ELR (cell line): ENCODE data around the gene ERBB4.
"Not testable (repeated sequence)": the region's sequence is repeated elsewhere in the genome, so short reads cannot be mapped to it uniquely, and the experiment has no call there.

Experiments used
- DNase-seq: peaks from one replicate; pipeline ENCODE4 v3.0.0-alpha.2; 2015; ENCODE audit warnings: low read depth

The ERBB4 gene

DNA sequence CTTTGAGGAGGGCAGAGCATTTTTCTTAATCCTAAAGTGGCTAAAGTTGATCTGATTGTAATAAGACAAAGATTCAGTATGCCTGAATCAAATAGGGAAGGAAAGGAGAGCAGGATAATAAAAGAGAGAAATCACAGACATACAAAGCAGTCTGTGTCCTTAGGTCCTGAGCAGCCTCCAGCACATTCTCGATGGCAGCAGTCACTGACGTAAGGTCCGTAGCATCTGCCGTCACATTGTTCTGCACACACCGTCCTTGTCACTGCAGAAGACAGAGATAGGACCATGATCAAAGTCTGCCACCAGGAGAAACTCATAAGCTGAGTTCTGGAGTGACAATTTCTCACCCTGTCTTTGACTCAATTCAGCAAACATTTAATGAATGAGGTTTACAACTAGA lies 813.7 kb downstream of the ERBB4 start:
- DNase-seq = no peak

DNA sequence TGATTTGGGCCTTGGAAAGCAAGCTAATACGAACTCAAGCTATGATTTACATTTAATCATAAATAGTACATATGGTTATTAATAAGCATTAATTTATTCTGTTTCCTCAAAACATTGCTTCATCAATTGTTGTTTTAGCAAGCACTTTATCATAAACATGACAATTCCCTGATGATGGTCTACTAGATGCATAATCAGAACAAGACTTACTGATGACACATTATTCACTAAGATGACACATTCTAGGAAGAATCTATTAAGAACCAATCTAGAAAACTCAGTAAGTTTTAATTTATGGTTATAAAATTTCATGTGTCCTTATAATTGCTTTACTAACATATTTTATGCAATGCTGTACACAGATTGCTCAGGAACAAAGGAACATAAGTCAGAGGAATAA lies 815.2 kb downstream of the ERBB4 start:
- DNase-seq = peak; percentile 15

GRCh38 chr2:211722928-211723327 lies 815.7 kb downstream of the ERBB4 start:
- no peak for DNase-seq

GRCh38 chr2:211721874-211722273 lies 816.7 kb downstream of the ERBB4 start:
- not testable (repeated sequence) for DNase-seq

DNA sequence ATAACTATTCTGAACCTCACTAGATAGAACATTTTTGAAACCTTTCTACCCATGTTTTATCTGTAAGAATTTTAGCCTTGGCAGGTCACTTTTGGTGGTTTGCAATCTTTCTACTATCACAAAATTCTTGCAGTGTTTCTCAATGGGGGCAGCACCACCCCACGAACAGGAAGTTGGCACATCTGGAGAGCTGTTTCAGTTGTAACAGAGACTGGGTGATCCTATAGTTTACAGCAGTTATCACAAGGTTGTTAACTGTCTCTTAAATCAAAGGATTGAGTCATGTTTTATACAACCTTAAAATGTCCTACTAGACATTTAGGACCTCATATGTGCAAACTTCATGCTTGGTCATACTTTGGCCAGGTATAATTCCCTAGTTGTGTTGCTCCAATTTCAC lies 829.2 kb downstream of the ERBB4 start:
- no peak for DNase-seq

GRCh38 chr2:211692689-211693088 lies 845.9 kb downstream of the ERBB4 start:
- no peak for DNase-seq

DNA sequence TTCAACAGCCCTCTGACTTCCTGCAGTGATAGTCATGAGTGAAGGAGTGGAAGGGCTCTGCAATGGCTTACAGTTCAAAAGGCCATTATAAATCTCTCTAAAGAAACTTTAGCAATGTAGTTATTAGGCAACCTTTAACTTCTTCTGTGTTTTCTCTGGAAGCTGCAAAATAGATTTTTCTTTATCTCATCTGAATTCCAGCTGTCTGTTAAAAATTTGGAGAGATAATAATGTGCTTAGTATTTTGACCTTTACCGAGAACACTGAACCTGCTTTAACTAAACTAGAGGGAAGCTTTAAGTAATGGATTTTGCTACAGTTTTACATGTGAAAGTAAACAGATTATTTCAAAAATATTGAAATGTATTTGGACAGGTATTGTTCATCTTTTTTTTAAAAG lies 847.9 kb downstream of the ERBB4 start:
- DNase-seq = no peak

GRCh38 chr2:211688196-211688595 lies 850.4 kb downstream of the ERBB4 start:
- no peak for DNase-seq

DNA sequence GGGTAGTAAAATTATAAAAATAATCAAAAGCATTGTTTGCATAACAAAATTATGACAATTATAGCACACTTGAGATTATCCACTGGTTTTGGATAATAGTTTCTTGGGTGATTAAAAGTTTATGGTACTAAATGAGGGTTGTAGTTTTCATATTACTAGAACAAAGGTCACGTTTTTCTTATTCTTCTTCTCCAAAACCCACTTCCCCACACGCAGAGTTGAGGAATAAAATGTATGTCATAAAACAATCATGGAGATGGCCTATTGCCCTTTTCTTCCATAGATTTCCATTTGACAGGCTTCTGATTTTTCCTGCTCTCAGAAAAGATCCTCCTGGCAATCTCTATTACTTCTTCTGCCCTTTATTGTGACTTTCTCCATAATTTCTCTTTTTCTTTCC lies 863.9 kb downstream of the ERBB4 start:
- no peak for DNase-seq

DNA sequence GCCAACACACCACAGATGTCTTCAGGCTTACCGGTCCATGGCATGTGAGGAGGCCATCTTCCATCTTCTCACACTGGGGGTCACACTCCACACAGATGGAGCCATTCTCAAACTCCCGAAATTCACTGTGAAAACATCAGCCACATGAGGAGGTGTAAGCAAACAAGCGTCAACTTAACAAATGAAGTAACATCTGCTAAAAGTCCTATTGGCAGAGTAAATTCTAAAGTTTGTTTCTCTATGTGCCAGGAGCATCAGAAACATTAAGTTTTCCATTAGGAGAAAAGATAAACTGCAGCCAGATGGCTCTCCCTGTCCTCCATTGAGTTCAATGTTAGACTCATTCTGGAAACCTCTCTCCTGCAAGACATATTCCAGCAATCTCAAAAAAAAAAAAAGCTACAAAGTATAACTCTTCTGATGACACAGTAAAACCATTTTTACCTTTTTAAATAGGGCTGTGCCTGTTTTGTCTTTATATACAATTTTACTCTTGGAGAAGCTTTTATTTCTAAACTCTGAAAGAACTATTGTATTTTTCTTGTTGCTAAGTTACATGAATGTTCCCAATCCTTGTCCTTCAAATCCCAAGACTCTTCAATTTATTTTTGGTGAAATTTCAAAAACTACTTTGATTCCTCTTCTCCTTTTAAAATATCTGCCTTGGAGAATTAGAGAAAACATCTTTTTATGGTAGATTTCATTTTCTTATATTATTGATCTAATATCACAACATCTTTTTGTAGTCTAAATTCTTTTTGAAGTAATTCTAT lies 865.3 kb downstream of the ERBB4 start:
- DNase-seq = no peak

DNA sequence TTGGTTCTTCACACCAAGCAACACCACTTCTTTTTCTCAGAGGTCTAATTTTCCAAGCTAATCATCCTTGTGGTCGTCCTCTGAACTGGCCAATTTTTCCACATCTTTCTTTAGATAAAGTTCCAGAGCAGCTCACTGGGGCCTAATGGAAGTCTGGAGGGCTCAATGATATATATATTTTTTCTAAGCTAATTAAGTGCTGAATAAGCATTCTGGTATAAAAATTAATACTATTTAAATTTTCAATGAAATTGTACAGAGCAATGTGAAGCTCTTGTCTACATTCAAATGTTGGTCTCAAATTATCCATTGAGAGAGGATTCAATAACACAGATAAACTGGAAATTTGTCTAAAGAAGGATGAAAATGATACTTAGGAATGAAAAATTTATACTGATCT lies 866.6 kb downstream of the ERBB4 start:
- no peak for DNase-seq

- DNase-seq = no peak
These were observed 873.3 kb downstream of the ERBB4 start for GRCh38 chr2:211665299-211665698.

DNA sequence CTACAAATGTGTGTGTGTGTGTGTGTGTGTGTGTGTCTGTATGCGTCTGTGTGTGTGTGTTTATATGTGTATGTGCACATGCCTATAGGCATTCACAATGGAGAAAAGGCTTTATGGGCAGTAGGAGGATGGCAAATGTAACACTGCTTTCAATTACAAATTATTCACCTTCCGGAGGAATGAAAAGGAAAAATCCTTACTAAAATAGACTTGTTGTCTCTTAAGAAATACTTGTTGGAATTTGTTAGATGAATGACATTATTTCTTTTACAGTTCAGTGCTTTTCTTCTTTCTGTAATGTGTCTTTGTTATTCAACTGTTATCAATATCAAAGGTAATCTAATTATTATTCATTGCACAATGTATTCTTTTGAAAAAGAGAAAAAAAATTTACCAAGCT lies 874.3 kb downstream of the ERBB4 start:
- no peak for DNase-seq

DNA sequence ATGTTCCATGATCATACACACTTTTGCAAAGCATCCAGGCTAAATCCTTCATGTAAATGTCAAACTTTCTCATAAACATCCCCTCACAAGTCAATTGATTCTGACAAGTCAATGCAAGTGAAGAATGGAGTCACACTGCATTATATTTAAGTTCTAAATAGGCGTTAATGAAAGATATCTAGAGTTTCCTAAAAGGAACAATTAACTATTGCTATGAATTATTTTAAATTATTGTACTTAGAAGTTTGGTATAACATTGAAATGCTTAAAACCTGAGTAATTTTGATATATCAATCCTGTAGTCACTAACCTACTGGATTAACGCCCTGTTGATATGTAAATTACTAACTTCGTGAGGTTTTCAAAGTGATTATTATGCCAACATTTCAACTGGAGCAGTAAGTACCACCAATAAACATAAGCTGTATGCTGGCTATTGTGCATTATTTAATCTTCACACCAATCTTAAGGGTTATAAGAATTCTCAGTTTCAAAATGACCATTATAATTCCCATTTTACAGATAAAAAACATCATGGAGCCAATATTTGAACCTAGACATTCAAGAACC lies 884.3 kb downstream of the ERBB4 start:
- no peak for DNase-seq

DNA sequence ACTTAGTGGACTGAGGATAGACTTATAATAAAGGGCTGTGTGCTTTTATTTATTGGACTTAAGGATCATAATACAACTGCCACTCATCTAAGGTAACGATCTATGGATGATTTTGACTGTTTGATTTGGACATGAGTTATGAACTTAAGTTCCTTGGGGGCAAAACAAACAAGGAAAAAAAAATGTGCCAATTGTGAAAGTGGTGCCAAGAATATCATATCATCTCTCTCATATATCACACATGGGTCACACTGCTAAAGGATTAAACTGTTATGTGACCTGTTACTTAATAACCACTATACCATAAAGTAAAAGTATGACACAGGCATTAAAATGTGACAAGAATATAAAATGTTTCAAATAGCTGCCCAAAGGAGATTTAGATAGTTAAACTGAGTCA lies 886.3 kb downstream of the ERBB4 start:
- no peak for DNase-seq

- DNase-seq = no peak
These were observed 889.3 kb downstream of the ERBB4 start for GRCh38 chr2:211649331-211649730.

- no peak for DNase-seq
These were observed 907.1 kb downstream of the ERBB4 start for GRCh38 chr2:211631503-211631902.

GRCh38 chr2:211623096-211623495 lies 915.5 kb downstream of the ERBB4 start:
- DNase-seq = no peak

DNA sequence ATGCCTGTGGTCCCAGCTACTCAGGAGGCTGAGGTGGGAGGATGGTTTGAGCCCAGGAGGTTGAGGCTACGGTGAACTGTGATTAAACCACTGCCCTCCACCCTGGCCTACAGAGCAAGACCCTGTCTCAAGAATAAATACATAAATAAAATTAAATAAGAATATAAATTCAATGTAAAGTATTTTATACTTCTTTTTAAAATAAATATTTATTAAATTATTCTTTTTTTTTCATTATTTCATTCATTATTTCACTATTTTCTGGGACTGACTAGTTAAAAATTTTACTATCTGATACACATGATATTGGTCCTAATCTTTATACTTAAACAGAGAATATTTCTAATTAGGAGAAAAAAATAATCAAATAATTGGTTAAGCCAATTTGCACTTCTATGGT lies 917.6 kb downstream of the ERBB4 start:
- no peak for DNase-seq

DNA sequence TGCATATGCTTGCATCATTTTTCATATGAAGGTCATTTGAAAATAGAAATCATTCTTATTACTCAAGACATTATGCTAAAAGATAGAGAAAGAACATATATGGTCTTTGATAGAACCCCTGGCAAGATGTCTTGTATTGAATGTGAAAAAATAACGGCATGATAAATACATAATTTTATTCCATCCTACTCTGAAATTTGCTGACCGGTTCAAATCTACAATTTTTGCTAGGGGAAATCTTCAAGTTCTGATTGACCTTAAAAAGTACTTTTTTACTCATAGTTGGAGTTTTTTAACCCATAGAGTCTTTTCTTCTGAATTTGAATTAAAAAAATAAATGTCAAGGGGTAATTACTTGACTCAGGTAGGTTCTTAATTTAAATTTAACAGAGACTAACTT lies 920.8 kb downstream of the ERBB4 start:
- DNase-seq = no peak

DNA sequence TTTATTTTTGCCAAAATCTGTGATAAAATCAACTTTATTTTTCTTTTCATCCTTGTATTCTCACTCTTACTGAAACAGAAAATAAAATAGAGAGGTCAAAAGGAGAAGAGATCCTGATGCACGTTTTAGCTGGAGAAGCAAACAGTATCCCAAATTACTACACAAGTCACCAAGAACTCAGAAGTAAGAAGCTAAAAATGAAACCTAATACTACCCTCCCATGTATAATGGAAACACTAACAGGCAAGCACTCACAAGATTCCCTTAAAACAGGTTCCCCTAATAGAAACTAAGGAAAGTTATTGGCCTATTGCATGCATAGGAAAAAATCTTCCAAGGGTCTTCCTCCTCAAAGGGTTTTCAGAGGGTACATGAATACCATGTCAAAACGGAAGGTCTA lies 927.0 kb downstream of the ERBB4 start:
- DNase-seq = no peak

- DNase-seq = peak; percentile 13
These were observed 927.5 kb downstream of the ERBB4 start for GRCh38 chr2:211611061-211611518.

DNA sequence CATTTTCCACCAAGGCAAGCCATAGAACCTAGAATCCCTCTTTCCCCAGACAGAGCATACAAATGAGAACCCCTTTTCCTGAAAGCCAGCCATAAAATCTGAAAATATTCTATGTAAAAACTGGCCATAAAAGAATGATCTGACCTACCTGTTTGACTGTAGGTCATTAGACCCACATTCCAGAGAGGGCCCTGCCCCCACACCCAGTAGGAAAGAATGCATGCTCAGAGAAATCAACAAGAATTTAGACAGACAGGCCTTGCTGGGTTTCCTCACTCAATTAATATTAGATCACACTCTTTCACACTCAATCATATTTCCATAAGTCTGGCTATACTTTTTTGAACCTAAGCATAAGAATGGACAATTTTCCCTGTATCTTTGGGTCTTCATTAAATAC lies 929.5 kb downstream of the ERBB4 start:
- DNase-seq = no peak

GRCh38 chr2:211599146-211599545 lies 939.5 kb downstream of the ERBB4 start:
- no peak for DNase-seq
